GM15510 (cell line): Measurements from ENCODE around the gene HCFC1.

ENCODE experiments used
- POLR2A ChIP-seq: IDR thresholded peaks from 3 replicates; pipeline ENCODE4 v1.6.1; 2011; ENCODE audit warnings: borderline replicate concordance; ENCODE audit not compliant: insufficient read length; ENCODE audit errors: extremely low read depth

Gene HCFC1

GRCh38 chrX:153921511-153922446 lies 49.8 kb downstream of the HCFC1 start:
- TF ChIP-seq POLR2A = no peak

DNA sequence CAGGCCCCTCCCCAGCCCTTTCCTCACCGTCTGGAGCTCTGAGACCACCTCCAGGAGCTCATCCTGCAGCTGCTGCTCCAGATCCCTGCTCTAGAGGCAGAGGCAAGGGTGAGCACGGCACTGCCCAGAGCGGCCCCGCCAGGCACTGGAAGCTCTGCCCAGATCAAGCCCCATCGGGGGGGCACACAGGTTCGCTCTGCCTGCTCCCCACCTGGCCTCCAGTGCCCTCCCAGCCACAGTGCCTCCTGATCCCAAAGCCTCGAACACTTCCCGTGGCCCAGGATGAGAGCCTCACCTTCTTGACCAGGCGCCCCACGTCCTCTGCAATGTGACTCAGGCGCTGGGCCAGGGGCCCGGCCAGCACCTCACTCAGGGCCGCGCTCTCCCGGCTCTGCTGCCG lies 50.5 kb downstream of the HCFC1 start:
- TF ChIP-seq POLR2A = no peak

GRCh38 chrX:153920546-153920945 lies 51.1 kb downstream of the HCFC1 start:
- no peak for TF ChIP-seq POLR2A

- TF ChIP-seq POLR2A = no peak
These were observed 52.3 kb downstream of the HCFC1 start for GRCh38 chrX:153919281-153919680.

- no peak for TF ChIP-seq POLR2A
These were observed 53.7 kb downstream of the HCFC1 start for GRCh38 chrX:153917869-153918268.

GRCh38 chrX:153913701-153914100 lies 57.9 kb downstream of the HCFC1 start:
- TF ChIP-seq POLR2A = no peak

DNA sequence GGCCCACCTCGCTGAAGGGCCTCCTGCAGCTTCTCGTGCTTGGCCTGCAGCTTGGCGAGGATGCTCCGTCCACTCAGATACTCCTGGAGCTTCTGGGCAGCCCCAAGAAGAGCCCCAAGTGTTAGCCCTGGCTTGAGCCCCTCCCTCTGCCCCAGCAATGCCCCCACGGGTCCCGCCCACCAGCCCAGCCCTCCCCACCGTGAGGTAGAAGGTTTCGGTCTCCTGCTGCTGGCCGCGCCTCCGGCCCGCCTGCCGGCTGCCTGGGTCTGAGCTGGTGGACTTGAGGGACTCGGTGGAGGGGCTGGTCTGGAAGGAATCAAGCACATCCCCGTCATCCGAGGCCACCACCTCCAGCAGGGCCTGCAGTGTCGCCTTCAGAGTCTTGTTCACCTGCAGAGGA lies 58.4 kb downstream of the HCFC1 start:
- no peak for TF ChIP-seq POLR2A

GRCh38 chrX:153911798-153912197 lies 59.8 kb downstream of the HCFC1 start:
- TF ChIP-seq POLR2A = no peak

- no peak for TF ChIP-seq POLR2A
These were observed 61.2 kb downstream of the HCFC1 start for GRCh38 chrX:153910446-153910845.

DNA sequence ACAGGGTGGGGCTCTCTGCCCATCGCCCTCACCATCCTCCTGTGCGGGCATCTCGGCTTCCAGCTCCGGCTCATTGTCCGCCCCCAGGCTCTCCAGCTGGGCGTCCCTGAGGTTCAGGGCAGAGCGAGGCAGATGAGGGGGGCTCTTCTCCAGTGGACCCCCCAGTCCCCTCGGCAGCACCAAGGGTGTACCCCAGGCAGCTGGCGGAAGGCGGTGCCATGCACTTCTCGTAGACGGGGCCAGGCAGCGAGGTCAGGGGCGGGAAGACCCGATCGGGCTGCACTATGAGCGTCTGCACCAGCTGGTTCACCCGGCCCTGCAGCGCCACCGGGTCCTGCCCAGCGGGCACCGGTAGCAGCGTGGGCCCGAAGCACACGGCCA lies 61.6 kb downstream of the HCFC1 start:
- TF ChIP-seq POLR2A = no peak

DNA sequence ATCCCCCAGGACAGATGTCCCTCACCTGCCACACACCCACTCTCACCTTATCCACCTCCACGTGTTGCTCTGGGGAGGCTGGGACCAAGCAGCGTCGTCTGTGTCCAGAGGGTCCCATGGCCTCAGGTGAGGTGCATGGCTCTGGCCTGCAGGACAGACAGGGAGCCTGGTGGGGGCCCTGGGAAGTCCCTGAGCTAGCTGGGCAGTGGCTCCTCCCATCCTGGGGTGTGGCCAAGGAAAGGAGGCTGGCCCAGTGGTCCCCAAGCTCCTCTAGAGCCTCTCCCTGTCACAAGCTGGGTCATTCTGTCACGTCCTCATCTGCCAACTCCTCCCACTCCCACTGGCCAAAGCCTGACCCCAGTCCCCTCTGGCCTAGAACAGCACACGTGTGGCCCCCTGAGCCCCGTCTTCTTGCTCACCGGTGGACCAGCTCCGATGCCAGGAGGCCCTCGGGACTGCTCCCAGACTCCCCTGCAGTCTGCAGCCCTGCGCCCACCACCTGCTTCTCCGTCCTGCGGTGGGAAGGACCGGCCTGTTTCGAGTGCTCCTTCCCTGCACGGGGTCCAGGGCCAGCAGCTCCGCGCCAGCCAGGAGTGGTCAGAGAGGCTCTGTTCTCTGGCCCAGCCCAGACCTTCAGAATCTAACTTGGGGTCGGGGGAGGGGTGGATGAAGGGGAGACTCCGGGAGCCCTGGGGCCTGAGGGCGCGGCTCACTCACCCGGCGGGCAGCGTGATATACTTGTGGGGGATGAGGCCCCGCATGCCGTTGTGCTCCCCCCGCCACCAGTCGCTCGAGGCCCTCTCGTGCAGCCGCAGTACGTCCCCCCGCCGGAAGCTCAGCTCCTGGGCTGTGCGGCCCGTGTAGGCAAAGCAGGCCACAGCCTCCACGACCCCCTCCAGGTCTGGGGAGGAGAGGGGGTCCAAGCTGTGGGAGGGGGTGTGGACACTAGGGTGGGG lies 62.3 kb downstream of the HCFC1 start:
- TF ChIP-seq POLR2A = no peak

GRCh38 chrX:153908219-153908860 lies 63.3 kb downstream of the HCFC1 start:
- TF ChIP-seq POLR2A = no peak

GRCh38 chrX:153907456-153907855 lies 64.2 kb downstream of the HCFC1 start:
- TF ChIP-seq POLR2A = no peak

- no peak for TF ChIP-seq POLR2A
These were observed 65.3 kb downstream of the HCFC1 start for GRCh38 chrX:153906126-153906917.

DNA sequence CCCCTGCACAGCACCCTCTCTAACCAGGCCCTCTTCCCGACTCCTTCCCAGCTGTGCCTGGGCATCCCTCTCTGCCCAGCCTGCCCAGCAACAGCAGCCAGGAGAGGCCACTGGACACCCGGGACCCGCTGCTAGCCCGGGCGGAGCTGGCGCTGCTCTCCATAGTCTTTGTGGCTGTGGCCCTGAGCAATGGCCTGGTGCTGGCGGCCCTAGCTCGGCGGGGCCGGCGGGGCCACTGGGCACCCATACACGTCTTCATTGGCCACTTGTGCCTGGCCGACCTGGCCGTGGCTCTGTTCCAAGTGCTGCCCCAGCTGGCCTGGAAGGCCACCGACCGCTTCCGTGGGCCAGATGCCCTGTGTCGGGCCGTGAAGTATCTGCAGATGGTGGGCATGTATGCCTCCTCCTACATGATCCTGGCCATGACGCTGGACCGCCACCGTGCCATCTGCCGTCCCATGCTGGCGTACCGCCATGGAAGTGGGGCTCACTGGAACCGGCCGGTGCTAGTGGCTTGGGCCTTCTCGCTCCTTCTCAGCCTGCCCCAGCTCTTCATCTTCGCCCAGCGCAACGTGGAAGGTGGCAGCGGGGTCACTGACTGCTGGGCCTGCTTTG lies 66.0 kb downstream of the HCFC1 start:
- TF ChIP-seq POLR2A = no peak
